ENCODE measurements around the gene TMEM109.

GRCh38 chr11:60934790-60935605, 21.0 kb downstream of the TMEM109 start:
- TF ChIP-seq ZNF274 (IDR thresholded peaks at IDR 0.05; ENCODE audit: low read depth, low read length): no peak
- TF ChIP-seq YY1 (IDR thresholded peaks at IDR 0.05; ENCODE audit: insufficient read depth, insufficient read length): no peak
- TF ChIP-seq SUZ12 (IDR thresholded peaks at IDR 0.05; ENCODE audit: extremely low read depth, insufficient read depth, insufficient read length): no peak
